ENCODE data around the gene CADM4.
"Not testable (repeated sequence)": the region's sequence is repeated elsewhere in the genome, so short reads cannot be mapped to it uniquely, and the experiment has no call there.

CADM4 gene

GRCh38 chr19:43589678-43590077 lies 50.0 kb downstream of the CADM4 start:
- H3K4me3 ChIP-seq (ENCODE audit: low read depth, low read length) = no peak overlapping the region

- H3K4me3 ChIP-seq (ENCODE audit: low read depth, low read length) = no peak overlapping the region
Observed at GRCh38 chr19:43589277-43589676, 50.4 kb downstream of the CADM4 start.

- H3K4me3 ChIP-seq (ENCODE audit: low read depth, low read length) = not testable (repeated sequence)
Observed at GRCh38 chr19:43587029-43587428, 52.6 kb downstream of the CADM4 start.

- no peak overlapping the region for H3K4me3 ChIP-seq (ENCODE audit: low read depth, low read length)
Observed at GRCh38 chr19:43586346-43586745, 53.3 kb downstream of the CADM4 start.

GRCh38 chr19:43584484-43584883 lies 55.2 kb downstream of the CADM4 start:
- no peak overlapping the region for H3K4me3 ChIP-seq (ENCODE audit: low read depth, low read length)

GRCh38 chr19:43582495-43582894 lies 57.2 kb downstream of the CADM4 start:
- no peak overlapping the region for H3K4me3 ChIP-seq (ENCODE audit: low read depth, low read length)

GRCh38 chr19:43581467-43581866 lies 58.2 kb downstream of the CADM4 start:
- no peak overlapping the region for H3K4me3 ChIP-seq (ENCODE audit: low read depth, low read length)

- no peak overlapping the region for H3K4me3 ChIP-seq (ENCODE audit: low read depth, low read length)
Observed at GRCh38 chr19:43578787-43579186, 60.9 kb downstream of the CADM4 start.

- H3K4me3 ChIP-seq (ENCODE audit: low read depth, low read length) = no peak overlapping the region
Observed at GRCh38 chr19:43575955-43576878, 63.4 kb downstream of the CADM4 start.

- H3K4me3 ChIP-seq (ENCODE audit: low read depth, low read length) = peak within 1 kb of the TSS; percentile 78
Observed at GRCh38 chr19:43575156-43575950, 64.3 kb downstream of the CADM4 start, which contains the start of the genes PINLYP and XRCC1. Gene PINLYP, plus strand, starts transcription at chr19:43575801. Its CDS starts 1,391 bp downstream, at chr19:43577192. Gene XRCC1, minus strand, starts transcription at chr19:43575527. Its CDS starts 69 bp downstream, at chr19:43575458.

GRCh38 chr19:43574424-43575155 lies 65.1 kb downstream of the CADM4 start:
- H3K4me3 ChIP-seq (ENCODE audit: low read depth, low read length) = peak overlapping the region; percentile 78
